GM18505 (cell line): ENCODE data around the gene RAB44.
"Not testable (repeated sequence)": the region's sequence is repeated elsewhere in the genome, so short reads cannot be mapped to it uniquely, and the experiment has no call there.

Experiments used
- ATAC-seq: cut with Tn5 transposase; IDR thresholded peaks from one replicate; pipeline ENCODE4 v1.9.1; 2021; ENCODE audit not compliant: unreplicated experiment
- POLR2A ChIP-seq: IDR thresholded peaks from 4 replicates; pipeline ENCODE4 v1.6.1; 2011; ENCODE audit warnings: borderline replicate concordance; ENCODE audit not compliant: insufficient read depth, insufficient read length; ENCODE audit errors: extremely low read depth

Gene RAB44

GRCh38 chr6:36697481-36697903, at the start of gene RAB44:
Gene RAB44 (plus strand): TSS chr6:36697826. CDS start chr6:36704236, 6,410 bp downstream.
- ATAC-seq: no peak
- TF ChIP-seq POLR2A: no peak

DNA sequence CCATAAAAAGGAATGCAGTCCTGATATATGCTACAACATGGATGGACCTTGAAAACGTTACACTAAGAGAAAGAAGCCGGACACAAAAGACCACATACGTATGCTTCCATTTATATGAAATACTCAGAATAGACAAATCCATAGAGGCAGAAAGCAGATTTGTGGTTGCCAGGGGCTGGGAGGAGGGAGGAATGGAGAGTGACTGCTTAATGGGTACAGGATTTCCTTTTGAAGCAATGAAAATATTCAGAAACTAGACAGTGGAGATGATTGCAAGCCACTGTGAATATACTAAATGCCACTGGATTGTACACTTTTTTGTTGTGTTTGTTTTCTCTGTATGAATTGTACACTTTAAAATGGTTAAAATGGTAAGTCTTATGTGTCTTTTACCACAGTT, 48.5 kb upstream of the RAB44 start:
- TF ChIP-seq POLR2A: no peak
- no peak for ATAC-seq

DNA sequence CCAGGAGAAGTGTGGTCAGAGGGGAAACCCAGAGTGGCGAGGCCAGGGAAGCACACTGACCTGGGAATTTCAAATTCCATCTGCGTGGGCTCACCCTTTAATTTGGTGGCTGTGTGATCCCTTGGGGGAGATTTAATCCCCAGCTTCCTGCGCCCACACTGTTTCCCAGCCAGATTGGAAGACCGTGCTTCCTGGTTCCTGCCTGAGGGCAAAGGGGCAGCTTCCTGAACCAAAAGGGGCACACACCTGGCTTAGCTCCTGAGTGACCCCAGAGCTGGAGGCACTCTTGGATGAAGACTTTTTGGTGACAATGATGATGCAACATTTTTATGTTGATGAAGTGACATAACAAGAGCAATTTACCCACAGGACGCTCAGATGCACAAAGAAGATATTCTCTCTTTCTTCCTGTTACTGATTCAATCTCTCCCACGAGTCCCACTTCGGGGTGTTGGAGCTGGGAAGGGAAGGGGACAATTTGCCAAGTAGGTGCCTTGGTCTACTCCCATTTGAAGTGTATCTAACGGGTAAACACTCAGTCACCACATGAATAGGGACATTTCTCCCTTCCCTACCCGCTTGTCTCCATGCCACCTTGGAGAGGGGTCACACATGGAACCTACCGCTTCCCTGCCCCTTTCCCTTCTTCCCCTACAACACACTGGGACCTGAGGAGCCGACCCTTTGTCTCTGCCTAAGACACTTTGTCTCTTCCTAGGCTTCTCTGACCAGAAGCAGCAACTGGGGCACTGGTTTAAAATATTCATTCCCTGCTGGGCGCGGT, 47.7 kb upstream of the RAB44 start:
- no peak for TF ChIP-seq POLR2A

GRCh38 chr6:36650848-36651478, 46.7 kb upstream of the RAB44 start:
- ATAC-seq: no peak
- no peak for TF ChIP-seq POLR2A

More for the DNA sequence above, 47.7 kb upstream of the RAB44 start:
- ATAC-seq: no peak

GRCh38 chr6:36651659-36652379, 45.8 kb upstream of the RAB44 start:
- ATAC-seq: no peak

DNA sequence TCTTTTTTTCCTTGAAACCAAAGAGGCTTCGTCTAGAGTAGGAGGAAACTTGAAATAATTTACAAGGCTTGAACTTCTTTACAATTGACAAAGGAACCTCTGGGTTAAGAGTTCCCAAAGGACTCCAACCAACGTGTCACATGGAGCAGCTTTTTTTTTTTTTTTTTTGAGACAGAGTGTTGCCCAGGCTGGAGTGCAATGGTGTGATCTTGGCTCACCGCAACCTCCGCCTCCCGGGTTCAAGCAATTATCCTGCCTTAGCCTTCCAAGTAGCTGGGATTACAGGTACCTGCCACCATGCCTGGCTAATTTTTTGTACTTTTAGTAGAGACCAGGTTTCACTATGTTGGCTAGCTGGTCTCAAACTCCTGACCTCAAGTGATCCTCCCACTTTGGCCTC, 43.2 kb upstream of the RAB44 start:
- ATAC-seq: not testable (repeated sequence)

More at GRCh38 chr6:36651659-36652379, 45.8 kb upstream of the RAB44 start:
- TF ChIP-seq POLR2A: no peak

DNA sequence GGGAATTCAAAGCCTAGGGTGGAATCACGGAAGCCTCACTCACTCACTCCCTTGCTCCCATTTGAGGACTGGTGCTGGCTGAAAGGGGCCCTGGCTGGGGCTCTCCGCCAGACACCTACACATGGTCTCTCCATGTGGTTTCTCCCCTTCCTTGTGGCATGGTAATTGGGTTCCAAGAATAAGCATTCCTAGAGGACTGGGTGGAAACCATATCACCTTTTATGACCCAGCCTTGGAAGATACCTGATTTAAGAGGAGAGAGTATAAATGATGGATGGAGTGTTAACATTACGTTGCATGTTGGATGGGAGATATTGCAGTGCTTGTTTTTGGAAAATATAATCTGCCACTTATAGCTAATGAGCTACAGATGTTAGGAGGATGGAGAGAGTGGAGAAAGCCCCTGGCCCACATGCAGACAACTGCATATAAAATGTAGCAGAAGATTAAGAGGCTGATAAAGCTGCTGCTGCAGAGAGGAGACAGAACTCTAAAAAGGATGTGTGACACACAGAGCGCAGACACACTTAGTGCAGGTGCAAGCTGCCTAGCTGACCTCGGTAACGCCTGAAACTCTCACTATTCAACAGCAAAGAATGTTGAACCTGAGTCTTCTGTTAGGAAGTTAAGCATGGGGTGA, 42.4 kb upstream of the RAB44 start:
- ATAC-seq: no peak
- no peak for TF ChIP-seq POLR2A

- TF ChIP-seq POLR2A: no peak
- no peak for ATAC-seq
Measured at GRCh38 chr6:36656441-36656840, 41.2 kb upstream of the RAB44 start.

- ATAC-seq: no peak
- TF ChIP-seq POLR2A: no peak
Measured at GRCh38 chr6:36657271-36657670, 40.4 kb upstream of the RAB44 start.

GRCh38 chr6:36657942-36658544, 39.6 kb upstream of the RAB44 start:
- no peak for TF ChIP-seq POLR2A
- ATAC-seq: no peak

DNA sequence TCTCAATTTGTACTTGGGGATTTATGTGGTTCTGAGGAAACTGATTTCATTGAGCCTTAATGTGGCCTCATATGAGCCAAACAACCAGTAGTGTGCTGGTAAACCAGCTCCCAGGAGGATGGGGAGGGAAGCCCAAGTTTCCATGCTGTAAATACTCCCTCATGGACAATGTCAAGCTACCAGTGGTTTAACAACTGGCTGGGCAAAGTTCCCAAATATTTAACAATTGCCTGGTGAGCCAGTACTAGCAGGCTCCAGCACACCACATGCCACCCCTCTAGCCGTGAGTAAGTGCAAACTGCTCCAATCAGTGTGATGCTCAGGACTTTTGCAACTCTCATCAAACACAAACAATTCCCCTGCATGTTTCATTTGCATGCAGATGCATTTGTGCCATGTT, 38.4 kb upstream of the RAB44 start:
- no peak for ATAC-seq
- TF ChIP-seq POLR2A: no peak

DNA sequence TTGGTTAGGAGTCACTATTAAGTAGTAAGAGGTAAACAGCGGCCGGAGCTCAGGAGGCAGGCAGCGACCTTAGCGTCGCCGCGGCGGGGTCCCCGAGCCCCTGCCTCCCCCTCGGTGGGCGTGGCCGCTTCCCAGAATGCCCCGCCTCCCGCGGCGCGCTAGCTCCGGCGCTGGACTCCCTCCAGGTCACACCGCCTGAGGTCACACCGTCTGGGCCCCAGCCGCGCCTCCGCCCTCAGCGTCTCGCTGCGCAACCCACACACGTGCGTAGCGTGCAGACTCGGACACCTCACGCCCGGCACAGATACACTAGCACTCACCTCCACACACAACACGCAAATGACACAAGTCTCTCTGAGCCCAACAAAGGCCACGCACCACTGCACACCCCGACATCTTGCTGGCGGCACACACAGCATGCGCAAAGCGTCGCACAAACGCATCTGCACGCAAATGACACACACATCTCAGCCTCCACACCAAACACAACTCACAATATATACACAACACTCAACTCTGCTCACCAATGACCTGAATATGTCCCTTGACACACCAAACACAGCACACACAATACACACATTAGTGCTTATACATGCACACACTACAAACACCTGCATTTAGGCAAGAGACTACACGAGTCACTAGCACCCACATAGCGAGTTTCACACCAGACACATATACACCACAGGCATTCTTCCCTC, 36.7 kb upstream of the RAB44 start:
- no peak for TF ChIP-seq POLR2A
- no peak for ATAC-seq
